K562 (cell line): ENCODE data around the gene UCHL5. TPM values are rescaled to one million over a fixed set of nuclear protein-coding genes. Genes with fewer than 3 reads are reported as not detected.

ENCODE experiments used
- ATAC-seq: fragments of 200-7000 bp; cut with Tn5 transposase; 3 replicates; pipeline ENCODE4 v1.9.1; 2020; ENCODE audit warnings: moderate library complexity
- BruUV-seq: library from RNA; stranded (reverse); fragments of 400-500 nt; replicated peaks from 2 replicates; lab custom pipeline; 2021; lab: Mats Ljungman, UMichigan
- CTCF ChIA-PET: fragments of 300-600 bp; formaldehyde crosslinking; extraction: SDS; loops from one replicate; lab custom pipeline; 2021; ENCODE audit warnings: low intra/inter-chr PET ratio; lab: Yijun Ruan, JAX
- POLR2A ChIA-PET: fragments of 300-600, 350-650 bp; sonication (Branson Sonifier 250); formaldehyde crosslinking; extraction: SDS; loops from one replicate; lab custom pipeline; 2021; ENCODE audit warnings: antibody characterized with exemption, inconsistent platforms; lab: Yijun Ruan, JAX
- DNase-seq, 4 experiments: peaks; one replicate each; pipeline versions ENCODE4 v3.0.0 to v3.0.0-alpha.2; 2011 to 2018; ENCODE audit warnings: low spot score in 3 of 4, mixed read lengths in 3 of 4; ENCODE audit errors: extremely low read depth in 1 of 4
- FAIRE-seq: peaks from 2 replicates; lab custom pipeline; 2011; peaks lifted over from hg19 to GRCh38; lab: Jason Lieb, UNC
- H2AFZ ChIP-seq: 2 replicates; pipeline ENCODE4 v1.6.0; 2011; ENCODE audit warnings: low read depth, low read length, control low read depth, inconsistent platforms
- H3K27ac ChIP-seq: fragments of 200-600 bp; 3 replicates; pipeline ENCODE4 v1.8.0; 2011; ENCODE audit warnings: low read depth, mild to moderate bottlenecking, control low read depth, inconsistent platforms, low read length, moderate library complexity, mixed read lengths; ENCODE audit errors: extremely low read depth
- H3K27me3 ChIP-seq, 2 experiments: fragments of 300-600 bp in 1 of 2; 2 replicates in 1 of 2; 3 replicates in 1 of 2; pipeline versions ENCODE4 v1.6.0 to v1.8.0; 2011; ENCODE audit warnings: inconsistent platforms in 2 of 2, low read length in 2 of 2, mild to moderate bottlenecking in 1 of 2, mixed read lengths in 1 of 2, moderate library complexity in 1 of 2; ENCODE audit not compliant: control insufficient read depth in 2 of 2, insufficient read depth in 2 of 2
- H3K36me3 ChIP-seq: fragments of 300-600 bp; 3 replicates; pipeline ENCODE4 v1.8.0; 2011; ENCODE audit warnings: mild to moderate bottlenecking, low read length, inconsistent platforms; ENCODE audit not compliant: control insufficient read depth, insufficient read depth
- H3K4me1 ChIP-seq, 2 experiments: fragments of 200-600 bp in 1 of 2; replicated peaks in 1 of 2; 2 replicates in 1 of 2; 3 replicates in 1 of 2; pipeline versions ENCODE4 v1.5.1 to v1.8.0; 2011; ENCODE audit warnings: inconsistent platforms in 2 of 2, low read length in 2 of 2, mild to moderate bottlenecking in 1 of 2, mixed read lengths in 1 of 2, moderate library complexity in 1 of 2; ENCODE audit not compliant: control insufficient read depth in 2 of 2, insufficient read depth in 2 of 2
- H3K4me2 ChIP-seq: 2 replicates; pipeline ENCODE4 v1.6.1; 2011; ENCODE audit warnings: low read length, control low read depth, inconsistent platforms, mixed read lengths; ENCODE audit not compliant: insufficient read depth
- H3K4me3 ChIP-seq: fragments of 200-600 bp; sonication (generic), shearing (Covaris generic); 2 replicates; pipeline ENCODE4 v1.5.1; 2016; ENCODE audit warnings: control low read depth, inconsistent platforms
- H3K79me2 ChIP-seq: fragments of 200-600 bp; 3 replicates; pipeline ENCODE4 v1.8.0; 2011; ENCODE audit warnings: low read length, inconsistent platforms; ENCODE audit not compliant: control insufficient read depth, insufficient read depth
- H3K9ac ChIP-seq, 2 experiments: 2 replicates each; pipeline versions ENCODE4 v1.6.0 to v1.6.1; 2011; ENCODE audit warnings: low read depth in 2 of 2, low read length in 2 of 2, control low read depth in 1 of 2, inconsistent platforms in 1 of 2, mild to moderate bottlenecking in 1 of 2, mixed read lengths in 1 of 2; ENCODE audit not compliant: insufficient read depth in 1 of 2
- H3K9me1 ChIP-seq: one replicate; pipeline ENCODE4 v1.6.0; 2011; ENCODE audit warnings: inconsistent platforms, mild to moderate bottlenecking, low read length, moderate library complexity; ENCODE audit not compliant: control insufficient read depth, insufficient read depth
- H3K9me3 ChIP-seq: replicated peaks from 2 replicates; pipeline ENCODE4 v1.5.1; 2011; ENCODE audit warnings: low read depth, low read length, inconsistent platforms; ENCODE audit not compliant: control insufficient read depth, insufficient read depth
- H4K20me1 ChIP-seq: replicated peaks from 2 replicates; pipeline ENCODE4 v1.6.1; 2011; ENCODE audit warnings: low read length, inconsistent platforms, mixed read lengths; ENCODE audit not compliant: control insufficient read depth, insufficient read depth
- CBFB ChIP-seq: sonication (generic); formaldehyde crosslinking; IDR thresholded peaks from 2 replicates; pipeline ENCODE4 v1.4.0; 2020; ENCODE audit warnings: mild to moderate bottlenecking, missing genetic modification reagents
- PPARD ChIP-seq: fragments of 250-450 bp; sonication (Bioruptor Pico); IDR thresholded peaks from 2 replicates; pipeline ENCODE4 v1.8.0; 2022; ENCODE audit warnings: inconsistent platforms, mild to moderate bottlenecking, moderate library complexity
- PRPF4 ChIP-seq: fragments of 200-400 bp; formaldehyde crosslinking; IDR thresholded peaks from one replicate; pipeline ENCODE4 v1.6.1; 2017; ENCODE audit warnings: low read length, low read depth, mild to moderate bottlenecking; ENCODE audit not compliant: insufficient read depth, poor library complexity, severe bottlenecking
- SIN3A ChIP-seq, 2 experiments: fragments of 150-350 bp in 1 of 2; IDR thresholded peaks; 2 replicates each; pipeline ENCODE4 v1.6.1; 2011 to 2016; ENCODE audit warnings: borderline replicate concordance in 2 of 2, low read depth in 2 of 2, low read length in 2 of 2, mild to moderate bottlenecking in 2 of 2, moderate library complexity in 2 of 2; ENCODE audit not compliant: control insufficient read depth in 1 of 2
- WGBS: fragments of 100-300 bp; shearing (Covaris generic); methylation state at CpG from one replicate; pipeline ENCODE4 v1.1.6; 2016; ENCODE audit warnings: low coverage, mixed read lengths; ENCODE audit not compliant: insufficient coverage; ENCODE audit errors: missing lambda C conversion rate; 5-methylcytosine and 5-hydroxymethylcytosine counted together
- in situ Hi-C: fragments of 300-500 bp; cut with MboI; formaldehyde crosslinking; loops from 4 replicates; pipeline ENCODE4 v1.15.0; 2018; ENCODE audit warnings: inconsistent platforms, mixed read lengths
- intact Hi-C: fragments of 100-400 bp; cut with micrococcal nuclease; formaldehyde crosslinking; loops from 2 replicates; pipeline ENCODE4 v1.14.2; 2022
- polyA plus RNA-seq, 8 experiments: library from polyadenylated mRNA; depleted of rRNA in 4 of 8; stranded (reverse) in 5 of 8; unstranded in 3 of 8; fragments of >200 nt; fragmentation: Nextera tagmentation in 2 of 8; fragmentation: Illumina TruSeq in 1 of 8; extraction: Ambion mirVana in 2 of 8; extraction: Trizol in 1 of 8; gene quantifications; 2 replicates each; pipeline versions ENCODE4 v1.2.1 to v1.2.3, GENCODE V29; 2011 to 2014; ENCODE audit warnings: inconsistent platforms in 1 of 8, missing spikeins in 1 of 8
- total RNA-seq, 7 experiments: library from RNA; depleted of rRNA in 6 of 7; stranded (reverse); fragments of >200 nt in 6 of 7; fragmentation: Illumina TruSeq in 2 of 7; extraction: Trizol in 2 of 7; gene quantifications; 2 replicates each; pipeline versions ENCODE4 v1.2.1 to v1.2.3, GENCODE V29; 2011 to 2021; ENCODE audit warnings: low replicate concordance in 1 of 7
- TF ChIP-seq, protein P1 (sequence below), 2 experiments: fragments of 200-800 bp in 1 of 2; sonication (Bioruptor generic) in 1 of 2; sonication (generic) in 1 of 2; formaldehyde crosslinking in 1 of 2; IDR thresholded peaks in 1 of 2; conservative IDR thresholded peaks in 1 of 2; 2 replicates each; pipeline versions ENCODE4 v1.5.0 to v1.6.1; 2016 to 2020; ENCODE audit warnings: missing compliant biosample characterization in 1 of 2, missing genetic modification characterization in 1 of 2, missing genetic modification reagents in 1 of 2

The UCHL5 gene
- total and polyA plus RNA-seq, 9 of the 15 experiments (the other 6 are each of a cell fraction or from before 2014, with no cell fraction given) = 61.0 to 206 (median 122) TPM

DNA sequence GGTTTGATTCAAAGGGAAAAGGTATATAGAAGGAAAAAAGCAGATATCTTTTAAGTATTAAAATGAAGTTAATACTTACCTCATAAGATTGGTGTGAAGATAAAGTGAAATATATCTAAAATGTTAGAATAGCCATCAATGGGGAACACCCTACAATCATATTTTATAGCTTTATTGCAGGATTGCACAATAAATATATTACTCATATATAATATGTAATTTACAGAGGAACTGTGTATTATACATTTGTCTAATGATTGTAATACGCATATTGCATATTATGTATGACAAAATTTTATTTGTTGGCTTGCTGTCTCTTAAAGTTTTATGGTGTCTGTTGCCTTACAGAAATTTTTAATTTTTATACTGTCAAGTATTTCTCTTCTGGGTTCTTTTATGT lies 47.8 kb downstream of the UCHL5 start (continued):
- no peak for TF ChIP-seq PRPF4

DNA sequence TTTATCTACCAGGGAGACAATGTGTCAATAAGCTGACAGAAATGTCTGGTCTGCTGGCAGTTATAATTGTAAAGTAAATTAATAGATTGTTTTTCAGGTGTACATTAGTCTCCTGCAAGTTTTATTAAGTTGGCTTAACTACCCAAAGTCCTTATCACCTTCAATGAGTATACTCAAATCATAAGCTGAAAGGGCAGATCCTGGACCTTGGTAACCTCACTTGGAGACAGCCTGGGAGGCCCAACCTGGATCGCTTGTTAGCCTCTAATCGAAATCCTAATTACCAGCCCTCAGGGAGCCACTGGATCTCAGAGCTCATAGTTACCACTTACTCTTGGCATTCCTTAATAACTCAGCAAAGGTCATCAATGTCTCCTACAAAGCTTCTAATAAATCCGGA lies 49.7 kb downstream of the UCHL5 start:
- Histone ChIP-seq H3K4me1 (no peaks in the 10 kb centered on the region), H4K20me1 (no peaks in the 10 kb centered on the region), H3K79me2 (no peaks in the 10 kb centered on the region), H3K9ac (no peak overlapping the region), H3K27me3 (no peaks in the 10 kb centered on the region), H3K9me1 (no peaks in the 10 kb centered on the region), H3K9me3 (no peaks in the 10 kb centered on the region)
- intact Hi-C loops (no loop called here), in situ Hi-C loops (no loop called here)
- CTCF ChIA-PET = no interaction called here
- no peak; the same call in 2 of the 3 replicates for ATAC-seq
- TF ChIP-seq, protein P1, sequence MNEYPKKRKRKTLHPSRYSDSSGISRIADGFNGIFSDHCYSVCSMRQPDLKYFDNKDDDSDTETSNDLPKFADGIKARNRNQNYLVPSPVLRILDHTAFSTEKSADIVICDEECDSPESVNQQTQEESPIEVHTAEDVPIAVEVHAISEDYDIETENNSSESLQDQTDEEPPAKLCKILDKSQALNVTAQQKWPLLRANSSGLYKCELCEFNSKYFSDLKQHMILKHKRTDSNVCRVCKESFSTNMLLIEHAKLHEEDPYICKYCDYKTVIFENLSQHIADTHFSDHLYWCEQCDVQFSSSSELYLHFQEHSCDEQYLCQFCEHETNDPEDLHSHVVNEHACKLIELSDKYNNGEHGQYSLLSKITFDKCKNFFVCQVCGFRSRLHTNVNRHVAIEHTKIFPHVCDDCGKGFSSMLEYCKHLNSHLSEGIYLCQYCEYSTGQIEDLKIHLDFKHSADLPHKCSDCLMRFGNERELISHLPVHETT (CRISPR knock-in tag; conservative IDR thresholded peaks at IDR 0.05 in 1 of 2, IDR thresholded peaks at IDR 0.05 in 1 of 2) = no peak
- TF ChIP-seq CBFB (CRISPR knock-in tag) (no peak), PPARD (no peak), SIN3A (IDR thresholded peaks at IDR 0.05; ENCODE audit: borderline replicate concordance in 2 of 2, control insufficient read depth in 1 of 2, low read depth in 2 of 2, low read length in 2 of 2) (no peak)
- TF ChIP-seq, all 486 proteins: peak for 0
- POLR2A ChIA-PET = interaction anchor here (1.3 kb wide), 1 partner anchor 10 kb away, joined by 3 read pairs; no protein-coding TSS in a partner anchor
- no peak overlapping the region for H2AFZ ChIP-seq
- no TSS peak for BruUV-seq
- peaks cover 18% of the 10 kb centered on the region; the same call in 2 of the 3 replicates for H3K36me3 ChIP-seq
- H3K27ac ChIP-seq = no peak overlapping the region
- DNase-seq = no peak
- FAIRE-seq = no peak
- 80% methylated on average over 3 of the region's 3 CpGs for WGBS
- H3K4me3 ChIP-seq = no peak overlapping the region
- no peak overlapping the region for H3K4me2 ChIP-seq
